Peyer's patch (tissue), 4 donors: ENCODE data around the gene APRT. TPM values are rescaled to one million over a fixed set of nuclear protein-coding genes. Genes with fewer than 3 reads are reported as not detected.

Experiments
- DNase-seq, 3 donors: peaks; one replicate each; pipeline ENCODE4 v3.0.0-alpha.2; 2017 to 2019
- H3K27ac ChIP-seq, 4 donors: fragments of 200-600 bp; sonication (generic); one replicate each; pipeline ENCODE4 v1.5.1; 2016 to 2019
- H3K27me3 ChIP-seq, 2 donors: fragments of 200-600 bp; sonication (generic); one replicate each; pipeline ENCODE4 v1.5.1; 2019
- H3K36me3 ChIP-seq, 3 donors: fragments of 200-600 bp; sonication (generic); one replicate each; pipeline ENCODE4 v1.5.1; 2016 to 2019
- H3K4me1 ChIP-seq, 4 donors: fragments of 200-600 bp; sonication (generic); one replicate each; pipeline ENCODE4 v1.5.1; 2016 to 2019
- H3K4me3 ChIP-seq, 4 donors: fragments of 200-600 bp; sonication (generic); 1 replicate in 3 of 4; 2 replicates in 1 of 4; pipeline ENCODE4 v1.5.1; 2016 to 2019; ENCODE audit warnings: mild to moderate bottlenecking in 1 of 4
- H3K9me3 ChIP-seq, 4 donors: fragments of 200-600 bp; sonication (generic); one replicate each; pipeline ENCODE4 v1.5.1; 2016 to 2019; ENCODE audit warnings: mild to moderate bottlenecking in 1 of 4
- POLR2A ChIP-seq, 2 donors: fragments of 450-650 bp; IDR thresholded peaks; one replicate each; pipeline ENCODE4 v1.5.1; 2017; ENCODE audit warnings: antibody characterized with exemption in 2 of 2, mild to moderate bottlenecking in 2 of 2, moderate library complexity in 2 of 2
- total RNA-seq, 4 donors: library from RNA; depleted of rRNA; stranded (reverse); fragments of >200 nt; gene quantifications; one replicate each; pipeline ENCODE4 v1.1.0, GENCODE V29; 2016
- TF ChIP-seq, protein P1 (sequence below), 6 experiments: fragments of 450-650 bp in 4 of 6; fragments of 200-600 bp in 2 of 6; sonication (generic) in 1 of 6; IDR thresholded peaks; one replicate each; pipeline ENCODE4 v1.5.1; 2017 to 2019; ENCODE audit warnings: antibody characterized with exemption in 6 of 6, mild to moderate bottlenecking in 3 of 6, moderate library complexity in 1 of 6

The APRT gene
- total RNA-seq, 4 donors from 2014 or later = 109 to 190 (median 122) TPM

DNA sequence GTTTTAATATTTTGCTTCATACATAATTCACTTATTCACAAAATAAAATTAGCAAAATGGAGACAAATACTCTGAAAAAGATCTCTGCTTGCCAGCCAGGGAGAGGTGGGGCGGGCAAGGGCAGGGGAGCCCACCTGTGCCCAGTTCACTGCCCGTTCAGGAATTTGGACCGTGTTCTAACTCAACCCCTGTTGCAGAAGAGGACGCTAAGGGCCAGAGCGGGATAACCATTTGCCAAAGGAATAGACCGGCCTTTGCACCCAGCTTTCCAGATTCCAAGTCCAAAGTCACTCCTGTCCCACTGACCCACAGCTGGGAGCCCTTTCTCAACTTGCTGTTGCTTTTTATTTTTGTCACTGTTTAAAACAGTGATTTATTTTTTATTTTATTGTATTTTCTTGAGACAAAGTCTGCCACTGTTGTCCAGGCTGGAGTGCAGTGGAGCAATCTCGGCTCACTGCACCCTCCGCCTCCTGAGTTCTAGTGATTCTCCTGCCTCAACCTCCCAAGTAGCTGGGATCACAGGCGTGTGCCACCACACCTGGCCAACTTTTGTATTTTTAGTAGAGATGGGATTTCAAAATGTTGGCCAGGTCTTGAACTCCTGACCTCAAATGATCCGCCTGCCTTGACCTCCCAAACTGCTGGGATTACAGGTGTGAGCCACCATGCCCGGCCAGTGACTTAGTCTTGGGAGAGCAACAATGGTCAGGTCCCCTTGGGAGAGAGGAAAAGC, 24.0 kb downstream of the APRT start:
- Histone ChIP-seq H3K9me3 (no peaks in the 10 kb centered on the region), H3K36me3 (no peaks in the 10 kb centered on the region), H3K4me1 (peaks cover 0 to 39% (median 14%) of the 10 kb centered on the region in 4 donors), H3K27ac (no peak overlapping the region), H3K27me3 (no peaks in the 10 kb centered on the region), H3K4me3 (no peak overlapping the region)
- DNase-seq = no peak
- TF ChIP-seq POLR2A (IDR thresholded peaks at IDR 0.05) = no peak
- TF ChIP-seq, protein P1, sequence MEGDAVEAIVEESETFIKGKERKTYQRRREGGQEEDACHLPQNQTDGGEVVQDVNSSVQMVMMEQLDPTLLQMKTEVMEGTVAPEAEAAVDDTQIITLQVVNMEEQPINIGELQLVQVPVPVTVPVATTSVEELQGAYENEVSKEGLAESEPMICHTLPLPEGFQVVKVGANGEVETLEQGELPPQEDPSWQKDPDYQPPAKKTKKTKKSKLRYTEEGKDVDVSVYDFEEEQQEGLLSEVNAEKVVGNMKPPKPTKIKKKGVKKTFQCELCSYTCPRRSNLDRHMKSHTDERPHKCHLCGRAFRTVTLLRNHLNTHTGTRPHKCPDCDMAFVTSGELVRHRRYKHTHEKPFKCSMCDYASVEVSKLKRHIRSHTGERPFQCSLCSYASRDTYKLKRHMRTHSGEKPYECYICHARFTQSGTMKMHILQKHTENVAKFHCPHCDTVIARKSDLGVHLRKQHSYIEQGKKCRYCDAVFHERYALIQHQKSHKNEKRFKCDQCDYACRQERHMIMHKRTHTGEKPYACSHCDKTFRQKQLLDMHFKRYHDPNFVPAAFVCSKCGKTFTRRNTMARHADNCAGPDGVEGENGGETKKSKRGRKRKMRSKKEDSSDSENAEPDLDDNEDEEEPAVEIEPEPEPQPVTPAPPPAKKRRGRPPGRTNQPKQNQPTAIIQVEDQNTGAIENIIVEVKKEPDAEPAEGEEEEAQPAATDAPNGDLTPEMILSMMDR (IDR thresholded peaks at IDR 0.05) = no peak

DNA sequence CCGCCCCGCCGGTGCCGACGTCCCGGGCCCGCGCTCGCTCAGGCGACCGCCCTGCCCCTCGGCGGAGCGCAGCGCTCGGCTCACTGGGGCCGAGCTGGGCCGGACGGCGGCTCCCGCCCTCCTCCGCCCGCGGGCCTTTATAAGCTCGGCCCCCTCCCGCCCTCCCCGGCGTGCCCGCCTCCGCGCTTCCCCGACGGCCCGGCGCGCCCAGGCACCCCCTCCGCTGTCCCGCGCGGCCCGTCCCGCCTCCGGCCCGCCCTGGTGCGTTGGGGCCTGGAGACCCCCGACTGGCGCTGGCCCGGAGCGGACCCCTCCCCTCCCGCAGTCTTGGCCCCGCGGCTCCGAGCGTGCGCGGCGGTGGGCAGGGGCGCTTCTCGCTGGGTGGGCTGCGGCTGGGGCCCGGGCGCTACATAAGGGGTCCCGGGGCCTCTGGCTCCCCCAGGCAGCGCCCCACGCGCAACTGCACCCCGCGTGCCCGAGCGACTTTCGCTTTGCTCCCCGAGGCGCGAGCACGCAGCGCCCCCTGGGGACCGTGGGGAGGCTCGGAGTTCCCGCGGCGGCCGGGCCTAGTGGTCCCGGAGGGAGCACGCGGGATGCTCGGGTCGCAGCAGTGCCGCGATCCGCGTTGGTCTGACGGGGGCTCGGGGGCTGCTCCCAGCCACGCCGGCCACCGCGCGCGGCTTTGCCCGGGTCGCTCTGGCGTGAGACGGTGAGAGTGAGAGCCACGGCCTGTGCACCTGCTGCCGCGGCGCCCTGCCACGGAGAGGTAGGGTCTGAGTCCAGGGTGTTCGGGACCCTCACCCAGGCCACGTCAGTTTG, 26.4 kb downstream of the APRT start, which contains the start of gene PIEZO1:
PIEZO1 (minus strand) TSS at position 115 of the 819 bp plus-strand sequence. CDS start 256 bp downstream, outside the sequence.
- H3K27ac ChIP-seq = peak within 1 kb of the TSS; percentile 87 to 96 (median 92)
- H3K4me1 ChIP-seq = peaks cover 0 to 51% (median 32%) of the 10 kb centered on the region in 4 donors
- H3K9me3 ChIP-seq = no peaks in the 10 kb centered on the region
- peak; percentile 79 to 91 (median 87) for DNase-seq
- no peaks in the 10 kb centered on the region for H3K36me3 ChIP-seq
- H3K27me3 ChIP-seq = no peaks in the 10 kb centered on the region
- TF ChIP-seq POLR2A (IDR thresholded peaks at IDR 0.05) = peak in 1 of 2 donors; percentile 80
- TF ChIP-seq, protein P1 (IDR thresholded peaks at IDR 0.05) = peak; percentile 91 to 98 (median 96)
- peak within 1 kb of the TSS; percentile 68 to 92 (median 80) for H3K4me3 ChIP-seq

DNA sequence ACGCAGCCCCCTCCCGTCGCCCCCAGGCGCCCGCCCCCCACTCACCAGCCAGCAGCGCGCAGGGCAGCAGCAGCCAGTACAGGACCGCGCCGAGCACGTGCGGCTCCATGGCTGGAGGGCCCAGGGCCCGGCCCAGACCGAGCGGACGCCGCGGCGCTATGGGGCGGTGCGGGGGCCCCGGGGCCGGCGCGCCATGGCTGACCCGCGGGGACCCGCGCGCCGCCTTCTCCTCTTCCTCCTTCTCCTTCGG, 26.9 kb downstream of the APRT start:
- H3K4me1 ChIP-seq = peaks cover 0 to 52% (median 35%) of the 10 kb centered on the region in 4 donors
- H3K4me3 ChIP-seq = peak overlapping the region; percentile 68 to 92 (median 80)
- TF ChIP-seq, protein P1 (IDR thresholded peaks at IDR 0.05) = no peak
- no peak for TF ChIP-seq POLR2A (IDR thresholded peaks at IDR 0.05)
- H3K27ac ChIP-seq = peak overlapping the region; percentile 87 to 96 (median 92)
- no peaks in the 10 kb centered on the region for H3K9me3 ChIP-seq
- DNase-seq = no peak
- no peaks in the 10 kb centered on the region for H3K27me3 ChIP-seq
- no peaks in the 10 kb centered on the region for H3K36me3 ChIP-seq

DNA sequence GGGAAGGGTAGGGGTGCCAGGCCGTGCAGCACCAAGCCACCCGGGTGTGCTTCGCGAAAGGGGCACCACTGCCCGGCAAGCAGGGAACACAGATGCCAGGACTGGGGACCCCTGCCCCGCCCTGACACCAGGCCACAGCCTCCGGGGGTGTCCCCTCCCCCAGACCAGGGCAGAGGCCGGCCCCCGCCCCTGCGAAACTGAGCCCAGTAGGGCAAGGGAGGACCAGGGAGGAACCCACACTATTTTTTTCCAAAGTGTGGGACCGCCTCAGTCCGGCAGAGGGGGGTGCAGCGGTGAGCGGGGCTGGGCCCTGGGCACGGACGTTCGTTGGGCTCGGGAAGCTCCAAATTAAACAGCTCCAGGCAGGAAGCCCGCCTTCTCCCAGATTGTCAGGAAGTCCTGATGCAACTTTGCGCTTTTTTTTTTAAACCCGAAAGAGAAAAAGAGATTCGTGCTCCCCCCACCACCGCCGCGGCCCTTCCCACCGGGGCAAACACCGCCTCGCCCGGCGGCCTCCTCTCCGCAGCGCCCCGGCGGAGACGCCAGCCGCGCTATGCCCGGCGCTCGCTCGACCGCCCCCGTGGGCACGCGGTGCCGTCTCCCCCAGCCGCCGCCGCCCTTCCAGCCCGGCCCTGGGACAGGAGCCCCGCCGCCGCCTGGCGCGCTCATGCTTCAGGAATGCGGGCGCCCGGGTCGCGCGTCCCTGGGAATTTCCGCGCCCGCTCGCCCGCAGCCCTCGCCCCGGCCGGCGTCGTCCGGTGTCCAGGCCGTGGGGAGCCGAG, 27.5 kb downstream of the APRT start:
- Histone ChIP-seq H3K27me3 (no peaks in the 10 kb centered on the region), H3K27ac (peak overlapping the region; percentile 87 to 96 (median 92)), H3K36me3 (no peaks in the 10 kb centered on the region), H3K9me3 (no peaks in the 10 kb centered on the region), H3K4me1 (peaks cover 0 to 56% (median 38%) of the 10 kb centered on the region in 4 donors), H3K4me3 (peak overlapping the region; percentile 68 to 92 (median 80))
- DNase-seq = peak; percentile 67 to 79 (median 79)
- TF ChIP-seq, protein P1 (IDR thresholded peaks at IDR 0.05) = peak; percentile 37 to 70 (median 52)
- no peak for TF ChIP-seq POLR2A (IDR thresholded peaks at IDR 0.05)

DNA sequence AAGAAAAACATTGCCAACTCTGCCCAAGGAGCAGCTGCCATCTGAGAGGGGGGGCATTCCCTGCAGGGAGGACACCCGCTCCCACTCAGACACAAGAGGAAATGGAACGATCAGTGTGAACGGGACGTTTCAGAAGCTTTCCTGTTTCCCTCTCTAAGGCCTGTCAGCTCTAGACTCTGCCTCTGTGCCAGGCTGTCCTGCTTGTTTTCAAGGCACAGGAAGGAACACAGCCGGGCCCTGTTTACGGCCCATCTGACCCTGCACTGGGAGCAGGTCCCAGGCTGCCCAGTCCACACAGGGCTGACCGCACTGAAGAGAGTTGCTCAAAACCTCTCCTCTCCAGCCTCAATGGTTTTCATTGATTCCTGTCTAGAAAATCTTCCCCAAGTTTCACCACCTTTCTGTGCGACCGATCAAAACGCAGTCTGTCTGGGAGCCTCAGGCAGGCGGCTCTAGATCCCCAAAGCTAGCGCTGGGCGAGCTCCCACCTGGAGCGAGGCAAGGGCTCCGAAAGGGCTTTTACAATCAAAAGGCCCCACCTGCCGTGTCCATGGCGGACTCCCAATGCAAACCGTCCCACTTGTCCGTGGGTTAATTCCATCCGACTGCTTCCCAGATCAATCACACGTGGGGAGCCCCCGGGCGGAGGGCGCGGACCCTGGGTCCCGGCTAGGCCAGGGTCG, 28.2 kb downstream of the APRT start:
- Histone ChIP-seq H3K4me3 (peak overlapping the region; percentile 68 to 92 (median 80)), H3K36me3 (no peaks in the 10 kb centered on the region), H3K27ac (peak overlapping the region; percentile 87 to 96 (median 92)), H3K4me1 (peaks cover 0 to 56% (median 40%) of the 10 kb centered on the region in 4 donors), H3K27me3 (no peaks in the 10 kb centered on the region), H3K9me3 (no peaks in the 10 kb centered on the region)
- DNase-seq = peak; percentile 53 to 73 (median 58)
- TF ChIP-seq, protein P1 (IDR thresholded peaks at IDR 0.05) = no peak
- no peak for TF ChIP-seq POLR2A (IDR thresholded peaks at IDR 0.05)
